Activated naive CD8-positive, alpha-beta T cell treated with anti-CD3 and anti-CD28 coated beads for 36 hours (primary cell): ENCODE data around the gene KCTD5. TPM values are rescaled to one million over a fixed set of nuclear protein-coding genes. Genes with fewer than 3 reads are reported as not detected.

Experiments
- DNase-seq: peaks from one replicate; pipeline ENCODE4 v3.0.0; 2021
- H3K27ac Mint-ChIP-seq: one replicate; pipeline ENCODE4 v1.8.0; 2022; ENCODE audit warnings: mild to moderate bottlenecking, moderate library complexity, mixed read lengths
- H3K27me3 Mint-ChIP-seq: one replicate; pipeline ENCODE4 v1.8.0; 2022; ENCODE audit warnings: mild to moderate bottlenecking, mixed read lengths
- H3K36me3 Mint-ChIP-seq: one replicate; pipeline ENCODE4 v1.8.0; 2021; ENCODE audit warnings: mild to moderate bottlenecking, mixed read lengths
- H3K4me1 Mint-ChIP-seq: one replicate; pipeline ENCODE4 v1.8.0; 2021; ENCODE audit warnings: mixed read lengths
- H3K4me3 Mint-ChIP-seq: one replicate; pipeline ENCODE4 v1.8.0; 2022; ENCODE audit warnings: mild to moderate bottlenecking, moderate library complexity, mixed read lengths
- H3K9me3 Mint-ChIP-seq: one replicate; pipeline ENCODE4 v1.8.0; 2022; ENCODE audit warnings: mixed read lengths
- total RNA-seq, 2 experiments: library from RNA; stranded (reverse); gene quantifications; one replicate each; pipeline ENCODE4 v1.2.3, GENCODE V29; 2021

Gene KCTD5
- total RNA-seq, 2 experiments from 2014 or later, result 29.2 to 29.3 TPM

DNA sequence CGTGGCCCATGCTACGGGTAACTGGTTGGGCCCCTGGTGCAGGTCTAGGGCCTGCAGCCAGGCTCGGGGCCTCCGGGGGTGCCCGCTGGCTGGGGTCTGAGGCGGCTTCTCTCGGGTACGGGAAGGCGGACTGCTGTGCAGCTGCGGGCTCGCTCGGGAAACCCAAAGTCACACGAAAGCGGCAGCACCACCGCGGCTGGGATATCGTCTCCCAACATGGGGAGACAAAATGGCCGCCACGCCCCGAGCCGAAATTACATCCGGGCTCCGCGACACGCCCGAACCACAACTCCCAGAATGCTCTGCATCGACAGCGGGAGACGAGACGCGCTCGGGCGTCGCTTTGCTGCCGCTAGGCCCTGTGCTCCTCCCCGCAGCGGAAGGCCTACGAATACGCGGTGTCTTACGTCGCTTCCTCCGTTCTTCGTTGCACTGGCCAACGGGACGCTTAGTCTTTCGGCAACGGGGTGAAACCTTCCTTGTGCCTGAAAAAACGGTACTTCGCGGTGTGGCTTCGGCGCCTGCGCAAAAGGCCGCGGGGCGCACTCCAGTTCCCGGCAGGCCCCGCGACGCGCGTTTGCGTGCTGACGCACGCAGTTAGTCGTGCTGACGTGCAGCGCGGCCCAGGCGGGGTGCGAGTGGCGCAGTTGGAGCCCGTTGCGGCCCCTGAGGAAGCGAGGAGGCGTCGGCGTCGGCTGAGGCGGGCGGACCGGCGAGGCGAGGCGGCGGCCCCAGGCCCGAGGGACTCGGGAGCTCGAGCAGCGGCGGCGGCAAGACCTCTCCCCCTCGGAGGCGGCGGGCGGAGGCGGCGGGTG, 69.9 kb downstream of the KCTD5 start, which contains the start of gene SRRM2:
Gene SRRM2 (plus strand): TSS at position 604 of the 815 bp plus-strand sequence. CDS start 3,727 bp downstream, outside the sequence.
- Mint-ChIP-seq H3K4me1 (peaks cover 44% of the 10 kb centered on the region), H3K27ac (peak within 1 kb of the TSS; percentile 98), H3K36me3 (peaks cover 56% of the 10 kb centered on the region), H3K9me3 (peaks cover 3% of the 10 kb centered on the region), H3K4me3 (peak within 1 kb of the TSS; percentile 94), H3K27me3 (no peaks in the 10 kb centered on the region)
- DNase-seq, result peak; percentile 95

GRCh38 chr16:2752850-2753732, 70.8 kb downstream of the KCTD5 start:
- peak overlapping the region; percentile 94 for H3K4me3 Mint-ChIP-seq
- H3K36me3 Mint-ChIP-seq, result peaks cover 64% of the 10 kb centered on the region
- H3K4me1 Mint-ChIP-seq, result peaks cover 47% of the 10 kb centered on the region
- DNase-seq, result peak; percentile 84
- H3K27me3 Mint-ChIP-seq, result no peaks in the 10 kb centered on the region
- H3K9me3 Mint-ChIP-seq, result peaks cover 3% of the 10 kb centered on the region
- H3K27ac Mint-ChIP-seq, result peak overlapping the region; percentile 98

- H3K4me3 Mint-ChIP-seq, result peak overlapping the region; percentile 94
- peaks cover 68% of the 10 kb centered on the region for H3K36me3 Mint-ChIP-seq
- no peak for DNase-seq
- peak overlapping the region; percentile 94 for H3K27ac Mint-ChIP-seq
- H3K4me1 Mint-ChIP-seq, result peaks cover 52% of the 10 kb centered on the region
- H3K27me3 Mint-ChIP-seq, result no peaks in the 10 kb centered on the region
- peaks cover 3% of the 10 kb centered on the region for H3K9me3 Mint-ChIP-seq
These were observed 71.4 kb downstream of the KCTD5 start for GRCh38 chr16:2753733-2754020.

GRCh38 chr16:2755158-2755557, 72.8 kb downstream of the KCTD5 start:
- Mint-ChIP-seq H3K27me3 (no peaks in the 10 kb centered on the region), H3K36me3 (peaks cover 78% of the 10 kb centered on the region), H3K4me1 (peaks cover 59% of the 10 kb centered on the region), H3K27ac (peak overlapping the region; percentile 81), H3K4me3 (peak overlapping the region; percentile 94), H3K9me3 (peaks cover 3% of the 10 kb centered on the region)
- no peak for DNase-seq

- Mint-ChIP-seq H3K27ac (peak overlapping the region; percentile 54), H3K4me3 (peak overlapping the region; percentile 29), H3K4me1 (peaks cover 53% of the 10 kb centered on the region), H3K9me3 (no peaks in the 10 kb centered on the region), H3K27me3 (no peaks in the 10 kb centered on the region), H3K36me3 (peaks cover 80% of the 10 kb centered on the region)
- no peak for DNase-seq
These were observed 74.1 kb downstream of the KCTD5 start for GRCh38 chr16:2756288-2757015.

DNA sequence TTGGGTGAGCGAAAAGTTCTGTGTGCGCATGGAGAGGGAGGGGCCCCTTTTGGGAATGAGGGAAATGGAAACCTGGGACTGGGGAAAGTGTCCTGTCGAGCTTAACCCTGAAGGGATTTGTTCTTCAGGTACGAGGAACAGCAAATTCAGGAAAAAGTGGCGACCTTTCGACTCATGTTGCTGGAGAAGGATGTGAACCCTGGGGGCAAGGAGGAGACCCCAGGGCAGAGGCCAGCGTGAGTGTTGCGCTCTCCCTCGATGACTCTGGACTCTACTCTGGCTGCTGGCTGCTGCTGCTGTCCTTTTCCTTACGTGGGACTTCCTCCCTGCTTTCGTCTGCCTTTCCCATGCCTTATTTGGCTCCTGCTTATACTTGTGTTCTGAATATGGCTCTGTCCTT, 75.0 kb downstream of the KCTD5 start:
- H3K4me1 Mint-ChIP-seq, result peaks cover 52% of the 10 kb centered on the region
- no peaks in the 10 kb centered on the region for H3K27me3 Mint-ChIP-seq
- H3K36me3 Mint-ChIP-seq, result peaks cover 83% of the 10 kb centered on the region
- no peaks in the 10 kb centered on the region for H3K9me3 Mint-ChIP-seq
- peak overlapping the region; percentile 54 for H3K27ac Mint-ChIP-seq
- no peak for DNase-seq
- H3K4me3 Mint-ChIP-seq, result no peak overlapping the region

Other genes with a start within 250 kb of the KCTD5 start
- gene TEDC2, start 222.4 kb upstream of the KCTD5 start, total RNA-seq, result 10 to 100 TPM; 24.0 to 26.5 TPM
- not detected for gene NTN3, start 211.2 kb upstream of the KCTD5 start, total RNA-seq
- 10 to 100 TPM; 21.1 to 23.0 TPM for gene TBC1D24, start 207.4 kb upstream of the KCTD5 start, total RNA-seq
- gene ATP6V0C, start 168.6 kb upstream of the KCTD5 start, total RNA-seq, result 100 to 1,000 TPM; 124 to 125 TPM
- gene AMDHD2, start 162.2 kb upstream of the KCTD5 start, total RNA-seq, result 10 to 100 TPM; 34.6 to 35.4 TPM
- not detected for gene CEMP1, start 151.1 kb upstream of the KCTD5 start, total RNA-seq
- 10 to 100 TPM; 36.5 to 42.2 TPM for gene PDPK1, start 144.5 kb upstream of the KCTD5 start, total RNA-seq
- 1 to 10 TPM; 1.9 to 2.0 TPM for gene PRSS27, start 37.7 kb downstream of the KCTD5 start, total RNA-seq
- 100 to 1,000 TPM; 460 to 507 TPM for gene SRRM2, start 70.1 kb downstream of the KCTD5 start, total RNA-seq
- 100 to 1,000 TPM; 267 to 291 TPM for gene ELOB, start 94.8 kb downstream of the KCTD5 start, total RNA-seq
- gene PRSS33, start 105.0 kb downstream of the KCTD5 start, total RNA-seq, result under 1 TPM; 0.40 to 0.54 TPM
- not detected for gene PRSS41, start 115.9 kb downstream of the KCTD5 start, total RNA-seq
- 10 to 100 TPM; 11.2 to 13.1 TPM for gene PRSS21, start 134.7 kb downstream of the KCTD5 start, total RNA-seq
- 1 to 10 TPM; 1.1 to 1.6 TPM for gene ZG16B, start 147.8 kb downstream of the KCTD5 start, total RNA-seq
- not detected for gene PRSS22, start 175.6 kb downstream of the KCTD5 start, total RNA-seq
- 10 to 100 TPM; 18.0 to 18.3 TPM for gene FLYWCH2, start 200.7 kb downstream of the KCTD5 start, total RNA-seq
- 10 to 100 TPM; 24.3 to 26.1 TPM for gene FLYWCH1, start 229.4 kb downstream of the KCTD5 start, total RNA-seq